Adrenal gland (tissue), 12 donors: ENCODE measurements around the gene DENND5A. TPM values are rescaled to one million over a fixed set of nuclear protein-coding genes. Genes with fewer than 3 reads are reported as not detected.
A peak's percentile ranks its signal among the peaks of the same experiment; 100 is the strongest.

Experiments used
- DNase-seq, 7 donors: peaks; one replicate each; pipeline ENCODE4 v3.0.0-alpha.2; 2019 to 2020
- H3K27ac ChIP-seq, 5 donors: fragments of 200-600 bp; sonication (generic) in 4 of 5; 1 replicate in 3 of 5; 2 replicates in 2 of 5; pipeline versions ENCODE4 v1.5.1 to v1.8.0; 2016 to 2020; ENCODE audit warnings: mild to moderate bottlenecking in 1 of 5
- H3K27me3 ChIP-seq: fragments of 200-600 bp; 2 replicates; pipeline ENCODE4 v1.8.0; 2021
- H3K36me3 ChIP-seq, 2 donors: fragments of 200-600 bp; replicated peaks in 1 of 2; 1 replicate in 1 of 2; 2 replicates in 1 of 2; pipeline versions ENCODE4 v1.5.1 to v1.8.0; 2018 to 2022
- H3K4me1 ChIP-seq, 2 donors: fragments of 200-600 bp; replicated peaks in 1 of 2; 1 replicate in 1 of 2; 2 replicates in 1 of 2; pipeline versions ENCODE4 v1.5.1 to v1.8.0; 2018 to 2021
- H3K4me3 ChIP-seq, 4 donors: fragments of 200-600 bp; sonication (generic) in 3 of 4; one replicate each; pipeline ENCODE4 v1.5.1; 2016 to 2018
- H3K9me3 ChIP-seq, 3 donors: fragments of 200-600 bp; sonication (generic) in 1 of 3; replicated peaks in 1 of 3; 1 replicate in 2 of 3; 2 replicates in 1 of 3; pipeline versions ENCODE4 v1.5.1 to v1.8.0; 2016 to 2021
- POLR2A ChIP-seq, 2 donors: fragments of 450-650 bp; IDR thresholded peaks; one replicate each; pipeline ENCODE4 v1.6.1; 2017; ENCODE audit warnings: antibody characterized with exemption in 2 of 2, mild to moderate bottlenecking in 2 of 2, moderate library complexity in 1 of 2
- WGBS, 4 donors: extraction: QIAGEN DNeasy Blood & Tissue Kit in 2 of 4; methylation state at CpG; one replicate each; pipeline versions ENCODE4 v1.1.5 to v1.1.7; 2013 to 2017; 5-methylcytosine and 5-hydroxymethylcytosine counted together
- intact Hi-C, 2 donors: fragments of 100-400 bp; cut with DNase I; formaldehyde crosslinking; loops; one replicate each; pipeline versions ENCODE4 v1.14.1 to v1.15.0; 2022 to 2023
- polyA plus RNA-seq, 3 donors: library from polyadenylated mRNA; stranded (reverse); fragments of 200-250 nt in 2 of 3; fragments of 350-450 nt in 1 of 3; fragmentation: Illumina TruSeq in 1 of 3; extraction: RNeasy Lipid Tissue Mini Kit (QIAGEN cat#74804) in 1 of 3; gene quantifications; one replicate each; pipeline ENCODE4 v1.2.3, GENCODE V29; 2013 to 2014
- total RNA-seq, 9 donors: library from RNA; depleted of rRNA in 4 of 9; stranded (reverse); fragments of >200 nt in 4 of 9; fragments of 120-200 nt in 1 of 9; fragmentation: NEBNext Ultra II Directional in 1 of 9; extraction: Animal tissue kit (Norgen Biotek cat#: 25700) in 1 of 9; gene quantifications; one replicate each; pipeline versions ENCODE4 v1.1.0 to v1.2.4, GENCODE V29; 2013 to 2023
- TF ChIP-seq, protein P1 (sequence below), 6 experiments: fragments of 450-650 bp in 4 of 6; fragments of 200-600 bp in 2 of 6; sonication (generic) in 1 of 6; IDR thresholded peaks; 1 replicate in 5 of 6; 2 replicates in 1 of 6; pipeline versions ENCODE4 v1.5.1 to v1.8.0; 2016 to 2021; ENCODE audit warnings: antibody characterized with exemption in 6 of 6, mild to moderate bottlenecking in 2 of 6, moderate library complexity in 1 of 6
- donor health status: healthy with polysubstance abuse.
- donor health status: Bipolar disorder and iron deficiency.
- donor health status: DM: yes; HTN: yes; CAD: no.
- donor health status: DM: no; HTN: no; CAD: no.
- donor health status: DM: no; HTN: no; CAD: no.
- donor health status: DM: yes; HTN: yes; CAD: no.

The DENND5A gene
- total and polyA plus RNA-seq, 12 donors = 26.8 to 75.4 (median 62.8) TPM

GRCh38 chr11:9138612-9139579 lies 126.3 kb downstream of the DENND5A start:
- TF ChIP-seq, protein P1, sequence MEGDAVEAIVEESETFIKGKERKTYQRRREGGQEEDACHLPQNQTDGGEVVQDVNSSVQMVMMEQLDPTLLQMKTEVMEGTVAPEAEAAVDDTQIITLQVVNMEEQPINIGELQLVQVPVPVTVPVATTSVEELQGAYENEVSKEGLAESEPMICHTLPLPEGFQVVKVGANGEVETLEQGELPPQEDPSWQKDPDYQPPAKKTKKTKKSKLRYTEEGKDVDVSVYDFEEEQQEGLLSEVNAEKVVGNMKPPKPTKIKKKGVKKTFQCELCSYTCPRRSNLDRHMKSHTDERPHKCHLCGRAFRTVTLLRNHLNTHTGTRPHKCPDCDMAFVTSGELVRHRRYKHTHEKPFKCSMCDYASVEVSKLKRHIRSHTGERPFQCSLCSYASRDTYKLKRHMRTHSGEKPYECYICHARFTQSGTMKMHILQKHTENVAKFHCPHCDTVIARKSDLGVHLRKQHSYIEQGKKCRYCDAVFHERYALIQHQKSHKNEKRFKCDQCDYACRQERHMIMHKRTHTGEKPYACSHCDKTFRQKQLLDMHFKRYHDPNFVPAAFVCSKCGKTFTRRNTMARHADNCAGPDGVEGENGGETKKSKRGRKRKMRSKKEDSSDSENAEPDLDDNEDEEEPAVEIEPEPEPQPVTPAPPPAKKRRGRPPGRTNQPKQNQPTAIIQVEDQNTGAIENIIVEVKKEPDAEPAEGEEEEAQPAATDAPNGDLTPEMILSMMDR (IDR thresholded peaks at IDR 0.05) = no peak
- no peak for TF ChIP-seq POLR2A (IDR thresholded peaks at IDR 0.05)
- H3K4me1 ChIP-seq = peaks cover 0 to 38% of the 10 kb centered on the region in 2 donors
- intact Hi-C loops = loop anchor here (5.0 kb wide), 2 partner anchors 122 to 227 kb away; partner anchors contain the start of gene AKIP1 (in 1 of the 2)
- peak overlapping the region in 3 of 5 donors; percentile 24 to 79 (median 76) for H3K27ac ChIP-seq
- H3K27me3 ChIP-seq = no peaks in the 10 kb centered on the region
- DNase-seq = peak; percentile 39 to 76 (median 67)
- H3K36me3 ChIP-seq = peaks cover 0 to 29% of the 10 kb centered on the region in 2 donors
- no peak overlapping the region for H3K4me3 ChIP-seq
- WGBS, 4 donors = 51 to 53% (median 53%) methylated on average over 16 to 18 of the region's 18 CpGs
- H3K9me3 ChIP-seq = no peaks in the 10 kb centered on the region

- Histone ChIP-seq H3K36me3 (peaks cover 0 to 21% of the 10 kb centered on the region in 2 donors), H3K9me3 (no peaks in the 10 kb centered on the region), H3K27me3 (no peaks in the 10 kb centered on the region), H3K4me1 (peaks cover 0 to 38% of the 10 kb centered on the region in 2 donors), H3K4me3 (no peak overlapping the region), H3K27ac (peak overlapping the region in 2 of 5 donors; percentile 31 to 49)
- 62 to 80% (median 72%) methylated on average over 3 of the region's 3 CpGs for WGBS, 4 donors
- TF ChIP-seq, protein P1 (IDR thresholded peaks at IDR 0.05) = peak in 1 of 6 experiments; percentile 14
- no peak for TF ChIP-seq POLR2A (IDR thresholded peaks at IDR 0.05)
- intact Hi-C loops = loop anchor here (5.0 kb wide), 2 partner anchors 121 to 226 kb away; partner anchors contain the start of gene AKIP1 (in 1 of the 2)
- DNase-seq = no peak
Observed at GRCh38 chr11:9138133-9138453, 127.1 kb downstream of the DENND5A start.

DNA sequence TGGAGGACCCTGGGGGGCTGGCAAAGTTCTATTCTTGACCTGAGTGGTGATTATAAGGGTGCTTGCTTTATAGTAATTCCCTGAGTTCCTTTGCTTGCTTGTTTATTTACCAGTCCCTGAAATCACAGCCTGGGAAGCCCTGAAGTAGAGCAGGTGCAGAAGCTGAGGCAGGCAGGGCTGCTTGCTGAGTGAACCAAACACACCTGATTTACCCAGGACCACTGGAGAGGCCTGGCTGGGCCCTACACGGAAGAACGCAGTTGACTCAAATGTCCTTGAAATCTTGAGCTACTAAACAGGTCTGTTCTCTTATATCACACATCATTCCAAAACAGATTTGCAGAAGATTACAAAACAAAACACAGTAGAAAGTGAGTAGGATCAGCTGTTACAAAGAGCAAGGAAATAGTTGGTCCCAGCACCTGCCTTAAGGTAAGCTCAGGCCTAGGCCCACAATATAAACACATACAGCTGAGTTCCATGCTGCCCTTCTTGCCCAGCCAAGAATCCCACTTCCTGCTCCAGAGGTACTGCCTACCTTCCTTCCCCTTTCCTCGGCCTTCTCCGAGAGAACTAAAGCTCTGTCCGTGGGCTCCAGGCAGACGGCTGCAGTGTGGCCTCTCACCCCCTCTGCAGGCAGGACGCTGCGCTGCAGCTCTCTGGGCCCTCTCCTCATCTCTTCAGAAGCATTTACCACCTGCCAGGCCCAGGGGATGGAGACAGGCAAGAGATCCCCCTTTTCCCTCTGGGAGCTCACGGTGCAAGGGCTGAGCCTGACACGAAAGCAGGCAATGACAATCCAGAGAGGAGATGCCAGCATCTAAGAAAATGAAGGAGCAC lies 127.6 kb downstream of the DENND5A start:
- peak; percentile 69 to 92 (median 84) for DNase-seq
- no peaks in the 10 kb centered on the region for H3K9me3 ChIP-seq
- H3K4me3 ChIP-seq = no peak overlapping the region
- peaks cover 0 to 34% of the 10 kb centered on the region in 2 donors for H3K4me1 ChIP-seq
- H3K27ac ChIP-seq = peak overlapping the region in 4 of 5 donors; percentile 56 to 80 (median 66)
- TF ChIP-seq, protein P1 (IDR thresholded peaks at IDR 0.05) = peak; percentile 92 to 96 (median 94)
- no peak for TF ChIP-seq POLR2A (IDR thresholded peaks at IDR 0.05)
- no peaks in the 10 kb centered on the region for H3K27me3 ChIP-seq
- WGBS, 4 donors = 11 to 20% (median 17%) methylated on average over 9 to 10 of the region's 10 CpGs
- peaks cover 0 to 17% of the 10 kb centered on the region in 2 donors for H3K36me3 ChIP-seq
- intact Hi-C loops = loop anchor here (5.0 kb wide), 2 partner anchors 120 to 225 kb away; partner anchors contain the start of gene AKIP1 (in 1 of the 2)
